BLaER1 treated with 17β-estradiol and CSF1 and Interleukin-3, amounts not matched to agents 10 nM and 100 nM (cell line): ENCODE results near the gene STK33.

Experiments used
- H3K27ac ChIP-seq, 11 experiments: shearing (Covaris generic); formaldehyde crosslinking; 2 replicates each; pipeline ENCODE4 v1.8.1; 2022
- H3K27me3 ChIP-seq, 11 experiments: shearing (Covaris generic); formaldehyde crosslinking; 2 replicates each; pipeline ENCODE4 v1.8.1; 2022
- H3K36me3 ChIP-seq, 11 experiments: shearing (Covaris generic); formaldehyde crosslinking; 2 replicates each; pipeline ENCODE4 v1.8.1; 2022
- H3K4me1 ChIP-seq, 10 experiments: shearing (Covaris generic); formaldehyde crosslinking; 2 replicates each; pipeline ENCODE4 v1.8.1; 2022
- H3K4me2 ChIP-seq, 11 experiments: shearing (Covaris generic); formaldehyde crosslinking; 2 replicates each; pipeline ENCODE4 v1.8.1; 2022
- H3K4me3 ChIP-seq, 10 experiments: shearing (Covaris generic); formaldehyde crosslinking; 2 replicates each; pipeline ENCODE4 v1.8.1; 2022
- H3K9ac ChIP-seq, 11 experiments: shearing (Covaris generic); formaldehyde crosslinking; 2 replicates each; pipeline ENCODE4 v1.8.1; 2022
- H3K9me3 ChIP-seq, 11 experiments: shearing (Covaris generic); formaldehyde crosslinking; replicated peaks in 1 of 11; 2 replicates each; pipeline ENCODE4 v1.8.1; 2022
- H4K20me1 ChIP-seq, 11 experiments: shearing (Covaris generic); formaldehyde crosslinking; 2 replicates each; pipeline ENCODE4 v1.8.1; 2022
- Cebpa-rat ChIP-seq, 11 experiments: shearing (Covaris generic); IDR thresholded peaks; 2 replicates each; pipeline ENCODE4 v1.8.1; 2022

STK33 gene

DNA sequence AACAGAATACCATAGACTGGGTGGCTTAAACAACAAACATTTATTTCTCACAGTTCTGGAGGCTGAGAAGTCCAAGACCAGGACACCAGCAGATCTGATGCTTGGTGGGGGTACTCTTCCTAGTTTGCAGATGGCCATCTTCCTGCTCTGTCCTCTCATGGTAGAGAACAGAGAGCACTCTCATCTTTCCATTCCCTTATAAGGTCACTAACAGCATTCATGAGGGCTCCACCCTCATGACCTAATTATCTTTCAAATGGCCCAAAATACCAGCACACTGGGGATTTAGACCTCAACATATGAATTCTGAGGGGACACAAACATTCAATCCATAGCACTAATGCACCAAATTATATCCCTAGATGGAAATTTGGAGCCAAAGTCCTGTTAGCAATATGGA, 6.1 kb downstream of the STK33 start:
- H3K9me3 ChIP-seq: peaks cover 0 to 11% (median 5%) of the 10 kb centered on the region in 11 experiments; a peak in 4 of 22 replicates
- peaks cover 0 to 8% (median 0%) of the 10 kb centered on the region in 10 experiments; a peak in 1 of 20 replicates for H3K4me1 ChIP-seq
- no peak overlapping the region for H3K4me3 ChIP-seq
- no peak overlapping the region for H3K4me2 ChIP-seq
- H3K36me3 ChIP-seq: no peaks in the 10 kb centered on the region
- TF ChIP-seq Cebpa-rat (IDR thresholded peaks at IDR 0.05): no peak
- H4K20me1 ChIP-seq: no peaks in the 10 kb centered on the region
- H3K27me3 ChIP-seq: peaks cover 8 to 11% (median 10%) of the 10 kb centered on the region in 11 experiments
- H3K9ac ChIP-seq: no peak overlapping the region
- H3K27ac ChIP-seq: no peak overlapping the region

GRCh38 chr11:8586805-8587204, 7.2 kb downstream of the STK33 start:
- H3K4me3 ChIP-seq: no peak overlapping the region
- H3K36me3 ChIP-seq: no peaks in the 10 kb centered on the region
- no peak for TF ChIP-seq Cebpa-rat (IDR thresholded peaks at IDR 0.05)
- H3K9me3 ChIP-seq: peaks cover 0 to 9% (median 5%) of the 10 kb centered on the region in 11 experiments; a peak in 4 of 22 replicates
- peaks cover 0 to under 1% (median 0%) of the 10 kb centered on the region in 11 experiments; a peak in 1 of 22 replicates for H3K27me3 ChIP-seq
- no peak overlapping the region for H3K9ac ChIP-seq
- no peaks in the 10 kb centered on the region for H4K20me1 ChIP-seq
- no peak overlapping the region for H3K4me2 ChIP-seq
- H3K4me1 ChIP-seq: peaks cover 0 to 8% (median 2%) of the 10 kb centered on the region in 10 experiments; a peak in 4 of 20 replicates
- H3K27ac ChIP-seq: no peak overlapping the region

- Histone ChIP-seq H3K4me1 (peaks cover 0 to 8% (median 2%) of the 10 kb centered on the region in 10 experiments; a peak in 4 of 20 replicates), H3K4me3 (no peak overlapping the region)
- no peak for TF ChIP-seq Cebpa-rat (IDR thresholded peaks at IDR 0.05)
Measured at GRCh38 chr11:8586184-8586583, 7.8 kb downstream of the STK33 start.

GRCh38 chr11:8584511-8584910, 9.5 kb downstream of the STK33 start:
- Histone ChIP-seq H3K27me3 (no peaks in the 10 kb centered on the region), H3K4me2 (no peak overlapping the region), H3K27ac (no peak overlapping the region), H3K4me1 (peaks cover 0 to 8% (median 2%) of the 10 kb centered on the region in 10 experiments; a peak in 4 of 20 replicates), H4K20me1 (no peaks in the 10 kb centered on the region), H3K9me3 (peaks cover 0 to 17% (median 5%) of the 10 kb centered on the region in 11 experiments; a peak in 7 of 22 replicates), H3K9ac (no peak overlapping the region), H3K4me3 (no peak overlapping the region), H3K36me3 (no peaks in the 10 kb centered on the region)
- TF ChIP-seq Cebpa-rat (IDR thresholded peaks at IDR 0.05): no peak

More at GRCh38 chr11:8586184-8586583, 7.8 kb downstream of the STK33 start:
- H3K4me2 ChIP-seq: no peak overlapping the region
- no peaks in the 10 kb centered on the region for H3K27me3 ChIP-seq
- no peaks in the 10 kb centered on the region for H4K20me1 ChIP-seq
- H3K36me3 ChIP-seq: no peaks in the 10 kb centered on the region
- peaks cover 0 to 11% (median 5%) of the 10 kb centered on the region in 11 experiments; a peak in 4 of 22 replicates for H3K9me3 ChIP-seq
- H3K9ac ChIP-seq: no peak overlapping the region
- H3K27ac ChIP-seq: no peak overlapping the region

DNA sequence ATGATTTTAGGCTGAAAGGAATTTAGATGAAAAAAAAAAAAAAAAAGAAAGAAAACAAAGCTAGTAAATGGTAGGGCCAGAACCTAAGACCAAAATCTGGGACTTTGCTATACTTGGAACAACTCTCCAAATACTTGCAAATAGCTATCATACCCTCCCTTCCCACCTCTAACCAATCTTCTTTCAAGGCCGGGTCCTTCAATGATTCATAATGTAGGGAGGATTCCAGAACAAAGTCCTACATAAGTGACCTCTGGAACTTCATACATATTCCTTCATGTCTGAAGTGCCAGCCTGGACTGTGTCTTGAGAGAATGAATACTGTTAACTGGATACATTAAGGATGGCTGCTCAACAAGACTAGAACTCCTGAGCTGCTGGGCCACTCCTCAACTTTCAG, 9.9 kb downstream of the STK33 start:
- Histone ChIP-seq H3K9ac (no peak overlapping the region), H3K4me2 (no peak overlapping the region), H3K27me3 (no peaks in the 10 kb centered on the region), H3K4me3 (no peak overlapping the region), H3K9me3 (peaks cover under 1 to 17% (median 5%) of the 10 kb centered on the region in 11 experiments; a peak in 9 of 22 replicates), H3K4me1 (peaks cover 0 to 8% (median 2%) of the 10 kb centered on the region in 10 experiments; a peak in 4 of 20 replicates), H4K20me1 (no peaks in the 10 kb centered on the region), H3K27ac (no peak overlapping the region), H3K36me3 (no peaks in the 10 kb centered on the region)
- TF ChIP-seq Cebpa-rat (IDR thresholded peaks at IDR 0.05): no peak

DNA sequence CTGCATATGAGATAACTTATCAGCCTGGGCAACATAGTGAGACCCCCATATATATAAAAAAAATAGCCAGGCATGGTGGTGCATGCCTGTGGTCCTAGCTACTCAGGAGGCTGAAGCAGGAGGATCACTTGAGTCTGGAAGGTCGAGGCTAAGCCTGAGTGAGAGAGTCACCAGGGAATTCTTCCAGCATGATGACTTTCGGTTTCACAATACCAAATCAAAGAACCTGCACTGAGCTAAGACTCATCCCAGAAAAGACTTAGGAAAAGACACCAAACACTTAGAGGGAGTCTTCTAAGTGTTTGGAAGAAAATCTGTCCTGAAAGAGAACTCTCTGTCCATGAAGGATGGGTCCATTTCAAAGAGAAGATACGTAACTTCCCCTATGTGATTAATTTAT, 12.7 kb downstream of the STK33 start:
- H3K36me3 ChIP-seq: no peaks in the 10 kb centered on the region
- peaks cover 0 to 5% (median 2%) of the 10 kb centered on the region in 10 experiments; a peak in 4 of 20 replicates for H3K4me1 ChIP-seq
- H3K4me3 ChIP-seq: no peak overlapping the region
- no peak for TF ChIP-seq Cebpa-rat (IDR thresholded peaks at IDR 0.05)
- H4K20me1 ChIP-seq: no peaks in the 10 kb centered on the region
- no peak overlapping the region for H3K9ac ChIP-seq
- H3K27me3 ChIP-seq: no peaks in the 10 kb centered on the region
- no peak overlapping the region for H3K4me2 ChIP-seq
- no peak overlapping the region for H3K27ac ChIP-seq
- H3K9me3 ChIP-seq: peaks cover 11 to 22% (median 14%) of the 10 kb centered on the region in 11 experiments; a peak in 16 of 22 replicates

GRCh38 chr11:8577791-8578581, 16.0 kb downstream of the STK33 start:
- no peaks in the 10 kb centered on the region for H3K36me3 ChIP-seq
- H3K4me3 ChIP-seq: no peak overlapping the region
- peaks cover 0 to 5% (median 0%) of the 10 kb centered on the region in 10 experiments; a peak in 3 of 20 replicates for H3K4me1 ChIP-seq
- peaks cover 11 to 22% (median 14%) of the 10 kb centered on the region in 11 experiments; a peak in 16 of 22 replicates for H3K9me3 ChIP-seq
- TF ChIP-seq Cebpa-rat (IDR thresholded peaks at IDR 0.05): no peak
- no peaks in the 10 kb centered on the region for H3K27me3 ChIP-seq
- H3K4me2 ChIP-seq: no peak overlapping the region
- H3K27ac ChIP-seq: no peak overlapping the region
- no peaks in the 10 kb centered on the region for H4K20me1 ChIP-seq
- H3K9ac ChIP-seq: no peak overlapping the region

DNA sequence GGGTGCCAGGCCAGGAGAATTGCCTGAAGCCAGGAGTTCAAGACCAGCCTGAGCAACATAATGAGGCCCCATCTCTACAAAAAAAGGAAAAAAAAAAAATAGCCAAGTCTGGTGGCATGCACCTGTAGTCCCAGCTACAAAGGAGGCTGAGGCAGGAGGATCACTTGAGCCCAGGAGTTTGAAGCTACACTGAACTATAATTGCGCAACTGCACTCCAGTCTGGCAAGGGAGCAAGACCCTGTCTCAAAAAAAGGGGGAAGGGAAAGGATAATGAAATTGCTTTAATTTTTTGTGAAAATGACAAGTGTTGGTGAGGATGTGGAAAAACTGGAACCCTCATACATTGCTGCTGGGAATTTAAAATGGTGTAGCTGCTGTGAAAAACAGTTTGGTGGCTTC, 19.2 kb downstream of the STK33 start:
- no peak overlapping the region for H3K4me2 ChIP-seq
- H3K27me3 ChIP-seq: no peaks in the 10 kb centered on the region
- no peak overlapping the region for H3K9ac ChIP-seq
- no peaks in the 10 kb centered on the region for H4K20me1 ChIP-seq
- H3K9me3 ChIP-seq: peaks cover 7 to 18% (median 14%) of the 10 kb centered on the region in 11 experiments; a peak in 16 of 22 replicates
- TF ChIP-seq Cebpa-rat (IDR thresholded peaks at IDR 0.05): peak in 8 of 11 experiments; percentile 33 to 88 (median 54); a peak in 10 of 22 replicates
- H3K4me1 ChIP-seq: no peaks in the 10 kb centered on the region
- no peaks in the 10 kb centered on the region for H3K36me3 ChIP-seq
- no peak overlapping the region for H3K4me3 ChIP-seq
- no peak overlapping the region for H3K27ac ChIP-seq

DNA sequence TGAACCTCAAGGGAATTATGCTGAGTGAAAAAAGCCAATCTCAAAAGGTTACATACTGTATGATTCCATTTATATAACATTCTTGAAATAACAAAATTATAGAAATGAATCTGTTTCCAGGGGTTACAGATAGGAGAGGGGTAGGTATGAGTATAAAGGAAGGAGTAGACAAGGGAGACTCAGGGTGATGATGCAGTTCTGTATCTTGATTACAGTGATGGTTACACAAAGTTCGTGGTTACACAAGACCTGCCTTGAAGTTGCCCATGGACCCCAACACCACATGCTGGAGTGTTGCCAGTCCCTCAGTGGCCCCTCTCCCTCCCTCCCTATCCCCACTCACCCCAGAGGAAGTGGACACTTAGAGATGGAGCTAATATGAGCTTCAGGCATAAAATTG, 20.3 kb downstream of the STK33 start:
- Histone ChIP-seq H3K4me3 (no peak overlapping the region), H3K9ac (no peak overlapping the region), H3K9me3 (peaks cover 6 to 12% (median 11%) of the 10 kb centered on the region in 11 experiments; a peak in 15 of 22 replicates), H3K36me3 (no peaks in the 10 kb centered on the region), H3K27me3 (no peaks in the 10 kb centered on the region), H3K27ac (no peak overlapping the region), H3K4me1 (no peaks in the 10 kb centered on the region), H3K4me2 (no peak overlapping the region), H4K20me1 (no peaks in the 10 kb centered on the region)
- TF ChIP-seq Cebpa-rat (IDR thresholded peaks at IDR 0.05): no peak
